Dermis microvascular lymphatic vessel endothelial cell (primary cell): ENCODE measurements around the gene CD44. TPM values are rescaled to one million over a fixed set of nuclear protein-coding genes. Genes with fewer than 3 reads are reported as not detected.

Experiments used
- DNase-seq, 2 donors: peaks; one replicate each; pipeline versions ENCODE4 v3.0.0 to v3.0.0-alpha.2; 2010; ENCODE audit warnings: low read depth in 2 of 2
- total RNA-seq: library from RNA; depleted of rRNA; stranded (reverse); fragments of >200 nt; gene quantifications from 2 replicates; pipeline ENCODE4 v1.2.1, GENCODE V29; 2014

Gene CD44
- total RNA-seq, 1 donor from 2014 or later = 5.0 TPM

DNA sequence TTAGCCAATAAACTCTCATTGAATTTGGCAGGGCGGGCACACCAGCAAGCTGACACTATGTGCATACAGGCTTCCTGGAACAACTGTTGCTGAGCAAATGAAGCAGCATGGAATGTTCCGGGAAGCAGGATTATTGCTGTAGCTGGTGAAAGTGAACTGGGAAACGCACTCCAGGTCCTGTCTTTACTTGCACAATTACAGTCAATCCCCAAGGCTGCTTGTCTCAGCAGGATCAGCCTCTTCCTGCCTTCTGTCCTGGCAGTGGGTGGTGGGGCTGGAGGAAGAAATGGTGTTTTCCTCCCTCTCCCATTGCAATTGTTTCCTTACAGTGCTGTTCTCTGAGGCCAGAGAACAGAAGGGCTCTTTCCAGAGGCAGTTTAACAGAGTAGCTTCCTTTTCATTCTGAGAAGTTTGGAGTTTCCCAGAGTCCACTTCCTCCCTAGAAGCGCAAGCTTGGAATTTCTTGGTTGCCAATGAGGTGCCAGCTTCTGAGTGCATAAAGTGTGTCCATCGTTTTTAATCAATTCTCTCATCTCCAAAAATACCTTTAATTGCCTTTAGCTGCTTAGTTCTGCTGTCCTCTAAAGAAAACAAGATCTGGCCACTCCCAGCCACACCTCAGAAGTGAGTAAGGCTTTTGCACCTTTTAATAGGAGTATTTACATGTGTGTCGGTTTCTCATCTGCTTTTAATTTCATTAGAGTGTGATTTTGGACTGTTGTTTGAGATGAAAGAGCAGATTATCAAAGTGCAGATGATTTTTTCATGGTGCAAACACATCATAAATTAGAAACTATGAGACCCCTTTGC lies 19.9 kb downstream of the CD44 start:
- peak; percentile 40 for DNase-seq

DNA sequence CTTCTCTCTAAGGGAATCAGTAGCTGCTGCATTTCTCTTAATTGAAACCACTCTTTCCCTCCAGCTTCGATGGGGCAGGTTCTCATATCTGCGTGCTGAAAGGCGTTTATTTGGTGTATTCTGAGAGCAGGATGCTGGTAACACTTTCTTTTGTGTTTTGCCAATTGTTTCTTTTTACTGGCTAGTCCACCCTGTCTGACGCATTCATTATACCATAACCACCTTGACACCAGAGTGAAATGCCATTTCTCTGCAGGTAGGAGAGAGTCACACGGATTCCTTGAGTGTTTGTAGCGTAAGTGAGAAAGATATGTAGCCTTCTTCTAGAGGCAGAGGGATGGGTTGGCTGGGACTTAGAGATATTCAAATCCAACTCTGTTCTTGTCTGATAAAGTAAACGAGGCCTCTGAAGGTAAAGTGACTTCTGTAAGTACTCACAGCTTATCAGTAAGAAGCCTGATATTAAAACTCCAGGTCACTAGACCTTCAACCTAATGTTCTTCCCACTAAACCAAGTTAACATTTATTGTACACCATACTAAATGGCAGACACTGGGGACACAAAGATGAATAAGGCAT lies 21.4 kb downstream of the CD44 start:
- DNase-seq = no peak

DNA sequence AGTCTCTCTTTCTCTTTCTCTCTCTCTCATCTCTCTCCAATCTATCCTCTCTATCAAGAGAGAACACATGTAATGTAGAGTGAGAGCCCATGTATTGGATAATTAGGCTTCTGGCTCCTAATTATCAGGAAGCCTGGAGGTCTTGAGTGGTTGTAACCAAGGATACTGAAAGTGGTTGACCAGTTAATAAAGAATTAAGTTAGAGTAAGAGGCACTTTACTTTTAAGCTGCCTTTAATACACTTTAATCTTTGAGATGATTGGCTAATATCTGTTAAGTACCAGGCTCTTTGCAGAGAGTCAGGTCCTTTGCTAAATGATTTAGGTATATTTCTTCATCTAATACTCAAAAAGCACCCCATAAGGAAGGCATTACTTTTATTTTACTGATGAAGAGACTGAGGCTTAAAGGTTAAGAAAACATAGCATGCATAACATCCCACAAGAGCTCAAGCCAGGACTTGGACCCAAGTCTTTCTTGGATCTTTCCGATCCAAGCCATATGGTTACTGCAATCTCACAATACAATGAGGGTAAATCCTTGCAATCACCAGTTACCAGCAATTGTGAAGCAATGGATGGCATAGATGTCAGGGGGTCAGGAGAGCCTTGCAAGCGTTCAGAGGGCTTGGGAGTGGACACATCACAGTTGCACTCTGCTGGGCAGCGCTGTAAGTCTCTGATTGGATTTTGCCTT lies 22.1 kb downstream of the CD44 start:
- no peak for DNase-seq

DNA sequence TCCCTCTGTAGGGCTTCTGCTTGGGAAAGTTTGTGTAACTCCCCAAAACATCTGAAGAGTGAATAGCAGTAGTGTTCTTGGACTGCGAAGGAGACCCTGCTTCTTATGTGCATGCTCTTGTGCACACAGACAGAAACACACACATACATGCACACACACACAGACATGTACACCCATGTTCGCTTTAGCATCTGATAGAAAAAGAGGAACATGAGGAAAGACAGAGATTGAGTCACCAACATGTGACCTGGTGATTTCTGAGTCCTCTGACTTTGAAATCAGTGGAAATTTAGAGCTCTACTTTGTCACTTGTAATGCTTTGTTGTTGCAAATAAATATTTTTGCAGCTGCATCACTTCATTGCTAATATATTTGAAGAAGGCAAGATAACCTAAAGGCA lies 23.8 kb downstream of the CD44 start:
- no peak for DNase-seq

DNA sequence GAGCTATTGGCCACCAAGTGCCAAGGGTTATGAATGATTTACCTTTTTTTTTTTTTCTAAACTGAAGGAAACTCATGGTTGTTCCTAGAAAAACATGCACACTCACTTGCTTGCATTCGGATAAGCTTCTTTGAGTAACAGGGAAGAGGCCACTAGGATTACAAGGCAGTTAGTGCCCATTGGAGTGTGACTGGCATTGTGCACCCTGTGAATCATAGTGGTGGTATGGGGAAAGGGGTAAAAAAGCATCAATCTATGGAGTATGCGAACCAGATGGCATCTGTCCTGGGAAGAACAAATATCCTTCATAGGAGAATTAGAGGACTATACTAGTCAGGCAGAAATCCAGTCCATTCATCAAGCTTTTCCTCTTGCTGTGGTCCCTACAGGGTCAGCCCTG lies 24.2 kb downstream of the CD44 start:
- DNase-seq = no peak

DNA sequence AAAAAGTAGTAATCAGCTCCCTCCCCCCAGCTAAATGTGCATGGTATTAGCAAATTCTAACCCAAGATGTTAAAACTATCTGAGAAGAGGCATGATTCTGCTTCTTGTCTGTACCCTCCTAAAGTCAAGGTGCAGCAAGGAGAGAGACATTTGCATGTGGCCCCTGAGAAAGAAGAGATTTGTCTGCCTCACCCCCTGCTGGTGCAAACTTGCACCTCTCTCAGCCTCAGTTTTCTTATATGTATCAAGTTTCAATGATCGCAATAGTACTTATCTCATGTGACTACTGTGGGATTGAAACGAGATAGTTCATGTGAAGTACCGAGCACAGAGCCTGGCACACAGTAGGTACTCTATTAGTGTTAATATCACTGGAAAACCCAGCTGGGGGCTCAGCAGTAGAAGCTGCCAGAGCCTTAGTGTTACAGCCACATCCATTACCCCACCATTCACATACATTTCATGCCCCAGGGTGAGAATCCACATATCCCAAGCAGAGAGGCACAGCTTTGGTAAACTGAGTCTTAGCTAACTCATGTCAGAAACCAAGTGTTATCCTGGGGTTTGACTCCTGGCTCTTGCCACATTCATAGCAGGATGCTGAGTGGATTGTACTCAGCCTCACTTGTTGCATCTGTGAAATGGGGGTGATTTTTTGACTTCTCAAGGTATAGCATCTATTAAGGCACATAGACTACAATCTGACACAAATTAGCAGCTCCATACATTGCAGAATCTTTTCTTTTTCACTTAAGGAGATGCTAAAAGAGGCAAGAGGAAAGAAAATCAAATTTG lies 24.9 kb downstream of the CD44 start:
- no peak for DNase-seq

DNA sequence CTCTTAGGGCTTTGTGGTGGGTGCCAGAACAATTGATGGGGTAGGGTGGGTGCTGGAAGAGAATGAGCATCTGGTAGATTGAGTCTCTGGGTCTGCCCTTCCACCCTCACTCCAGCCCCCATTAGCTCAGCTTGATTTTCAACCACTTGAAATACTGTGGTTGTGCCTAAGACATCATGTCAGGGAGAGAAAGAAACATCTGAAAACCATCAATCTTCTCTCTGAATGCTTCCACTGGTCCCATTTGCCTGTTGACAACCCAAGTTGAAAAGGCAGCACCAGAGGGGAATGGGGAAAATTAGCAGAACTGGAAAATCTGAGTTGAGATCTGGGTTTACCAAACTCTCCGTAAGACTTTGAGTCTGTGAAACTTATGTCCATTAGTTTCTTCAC lies 26.1 kb downstream of the CD44 start:
- DNase-seq = no peak

DNA sequence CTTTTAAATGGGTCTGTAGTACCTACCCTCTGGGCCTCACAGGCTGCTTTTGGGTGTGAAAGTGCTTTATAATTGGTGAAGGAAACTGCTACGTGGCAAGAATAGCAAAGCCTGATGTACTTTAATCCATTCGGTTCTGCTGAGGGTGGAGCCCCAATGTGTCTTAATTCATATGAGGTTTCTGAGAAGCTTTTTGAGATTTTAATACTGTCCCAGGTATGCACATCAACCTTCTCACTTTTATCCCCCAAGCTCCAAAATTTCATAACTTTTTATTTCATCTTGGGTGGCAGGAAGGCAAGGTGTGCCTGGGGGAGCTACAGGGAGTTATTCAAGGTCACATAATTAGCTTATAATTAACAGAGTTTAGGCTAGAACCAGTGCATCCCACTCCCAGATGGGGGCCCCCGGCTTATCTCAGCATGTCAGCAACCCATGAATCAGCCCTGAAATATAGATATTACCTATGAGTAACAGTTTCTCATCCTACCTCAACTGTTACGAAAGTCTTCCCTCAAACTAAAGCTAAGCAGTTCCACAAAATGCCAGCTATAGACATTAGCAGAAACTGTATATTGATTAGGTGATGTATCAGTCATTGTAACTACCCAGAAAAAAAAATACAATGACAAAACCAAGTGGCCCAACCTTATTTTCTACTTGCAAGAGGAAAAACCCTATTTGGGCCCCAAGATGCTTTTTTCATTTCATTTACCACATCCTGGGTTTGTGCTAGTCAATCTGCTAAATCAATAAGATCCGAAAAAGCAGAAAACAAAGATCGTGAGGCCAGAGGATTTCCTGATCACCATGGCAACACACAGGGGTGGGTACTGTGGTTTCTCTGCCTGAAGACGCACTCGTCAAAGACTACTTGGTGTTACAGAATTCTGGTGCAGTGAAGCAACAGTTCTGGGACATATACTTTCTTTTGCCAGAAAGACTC lies 26.7 kb downstream of the CD44 start:
- DNase-seq = peak in 1 of 2 donors; percentile 59

DNA sequence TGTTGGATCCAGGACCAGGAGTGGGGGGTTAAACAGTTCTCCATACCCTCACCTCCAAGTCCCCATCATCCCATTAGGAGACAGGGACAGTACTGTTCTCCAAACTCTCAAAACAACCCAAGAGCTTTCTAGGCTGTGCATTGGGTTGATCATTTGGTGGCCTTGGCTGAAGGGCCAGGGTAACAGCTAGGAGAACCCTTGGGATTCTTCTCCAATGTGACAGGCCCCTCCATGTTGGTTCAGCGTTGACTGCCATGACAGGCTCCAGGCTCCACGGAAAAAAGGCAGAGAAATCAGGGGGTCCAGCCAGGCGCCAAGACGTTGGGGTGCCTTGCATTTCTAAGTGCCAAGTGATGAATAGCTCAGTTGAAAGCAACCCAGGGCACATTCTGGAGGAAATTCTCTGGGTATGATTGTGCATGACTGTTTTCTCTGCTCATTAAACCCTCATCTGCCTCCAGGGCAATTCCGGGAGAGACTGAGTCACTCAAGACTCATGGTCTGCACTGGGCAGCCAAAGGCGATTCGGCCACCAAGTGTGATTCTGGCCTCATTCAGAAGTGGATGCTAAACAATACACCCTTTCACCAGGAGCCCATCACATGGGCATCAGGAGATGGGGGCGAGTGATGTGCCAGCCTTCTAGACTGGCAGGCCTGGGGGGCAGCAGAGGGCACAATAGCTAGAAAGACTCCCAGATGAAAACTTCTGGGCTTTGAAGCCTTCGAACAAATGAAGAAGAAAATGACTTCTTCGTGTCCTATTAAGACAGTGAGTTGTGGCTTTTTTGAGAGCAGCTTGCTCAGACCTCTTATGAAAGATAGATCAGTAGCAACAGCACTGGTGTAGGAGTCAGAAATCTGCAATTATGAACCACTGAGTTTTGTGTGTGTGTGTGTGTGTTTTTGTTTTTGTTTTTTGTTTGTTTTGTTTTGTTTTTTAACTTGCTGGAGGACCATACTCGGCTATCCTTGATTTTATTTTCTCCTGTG lies 27.7 kb downstream of the CD44 start:
- DNase-seq = peak in 1 of 2 donors; percentile 71

DNA sequence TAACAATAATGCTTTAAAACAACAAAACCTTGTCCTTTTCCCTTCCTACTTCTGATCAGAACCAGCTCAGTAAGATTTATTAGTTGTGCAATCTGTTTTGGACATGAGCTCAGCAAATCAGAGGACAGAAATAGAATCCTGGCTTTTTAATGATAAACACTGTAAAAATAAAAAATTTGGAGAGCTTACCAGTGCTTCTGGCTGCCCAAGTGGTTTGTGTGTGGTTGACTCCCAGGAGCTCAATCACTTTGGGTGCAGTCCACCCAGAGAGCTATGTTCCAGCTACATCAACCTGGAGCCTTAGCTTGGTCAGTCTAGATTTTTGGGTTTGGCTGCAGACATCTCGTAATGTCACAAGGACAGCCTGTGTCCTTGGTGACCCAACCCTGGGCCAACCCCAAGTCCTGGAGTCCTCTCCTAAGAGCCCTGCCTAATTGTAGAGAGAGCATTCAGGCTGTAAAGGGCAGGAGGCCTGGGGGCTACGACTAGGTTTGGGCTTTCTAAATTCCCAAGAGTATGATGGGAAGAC lies 28.5 kb downstream of the CD44 start:
- no peak for DNase-seq

DNA sequence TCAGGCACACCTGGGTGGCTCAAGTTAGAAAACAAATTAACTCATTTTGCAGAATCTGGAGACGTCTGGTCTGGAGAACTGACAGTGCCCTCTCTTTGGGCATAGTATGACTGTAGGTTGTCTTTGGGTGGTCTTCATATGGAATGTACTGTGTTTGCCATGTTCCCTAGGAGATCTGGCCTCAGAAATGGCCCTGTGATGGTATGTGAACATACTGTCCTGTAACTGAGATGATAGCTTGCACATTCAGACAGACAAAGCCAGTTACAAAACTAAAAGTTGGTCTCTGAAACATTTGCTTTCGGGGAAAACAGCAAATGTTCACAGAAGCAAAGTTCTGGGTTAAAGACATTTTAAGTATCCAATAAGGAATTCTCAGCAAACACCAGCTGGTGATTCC lies 29.7 kb downstream of the CD44 start:
- DNase-seq = no peak

DNA sequence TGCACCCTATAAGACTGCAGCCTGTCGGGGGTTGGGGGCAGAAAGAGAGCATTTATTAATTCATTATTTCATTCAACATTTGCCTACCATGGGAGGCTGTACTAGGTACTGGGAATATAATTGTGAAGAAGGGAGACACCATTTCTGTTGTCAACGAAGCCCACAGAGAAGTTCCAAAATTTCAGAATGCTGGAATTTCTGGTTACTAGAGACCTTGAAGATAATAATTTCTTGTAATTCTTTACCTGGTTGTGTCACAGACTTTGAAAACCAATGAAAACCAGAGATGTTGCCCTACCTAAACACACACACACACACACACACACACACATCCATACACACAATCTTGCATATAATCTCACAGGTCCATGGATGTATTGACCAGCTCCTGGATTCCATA lies 30.1 kb downstream of the CD44 start:
- no peak for DNase-seq

DNA sequence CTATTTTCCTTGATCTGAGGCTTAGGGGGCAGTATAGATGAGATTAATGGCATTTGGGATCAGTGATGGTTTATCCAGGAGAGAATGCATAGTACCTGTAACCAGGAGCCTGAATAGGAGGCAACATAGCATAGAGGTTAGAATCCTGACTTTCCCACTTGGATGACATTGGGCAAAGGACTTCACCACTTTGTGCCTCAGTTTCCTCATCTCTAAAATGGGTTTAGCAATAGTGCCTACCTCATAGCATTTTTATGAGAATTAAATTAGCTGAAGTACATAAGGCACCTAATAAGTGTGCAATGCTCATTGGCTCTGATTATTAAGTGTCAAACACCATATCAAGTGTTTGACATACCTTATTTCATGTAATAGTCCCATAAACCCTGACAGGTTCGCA lies 30.8 kb downstream of the CD44 start:
- DNase-seq = no peak

DNA sequence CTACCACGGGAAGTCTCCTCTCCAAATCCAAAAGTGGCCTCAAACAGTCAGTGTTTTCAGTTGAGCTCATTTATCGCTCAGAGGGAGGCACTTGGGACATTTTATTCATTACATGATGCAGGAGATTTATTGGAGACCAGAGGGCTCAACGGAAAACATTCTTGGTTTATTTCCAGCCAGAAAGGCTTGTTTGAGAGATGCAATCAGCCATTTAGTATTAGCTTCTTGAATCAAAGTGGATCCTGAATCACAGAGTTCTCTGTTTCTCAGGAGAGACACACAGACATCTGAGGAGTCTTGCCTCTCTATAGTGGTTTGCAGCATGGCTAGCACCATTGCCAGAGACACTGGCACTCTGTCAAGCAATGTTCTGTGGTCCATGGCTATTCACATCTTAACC lies 31.5 kb downstream of the CD44 start:
- no peak for DNase-seq

DNA sequence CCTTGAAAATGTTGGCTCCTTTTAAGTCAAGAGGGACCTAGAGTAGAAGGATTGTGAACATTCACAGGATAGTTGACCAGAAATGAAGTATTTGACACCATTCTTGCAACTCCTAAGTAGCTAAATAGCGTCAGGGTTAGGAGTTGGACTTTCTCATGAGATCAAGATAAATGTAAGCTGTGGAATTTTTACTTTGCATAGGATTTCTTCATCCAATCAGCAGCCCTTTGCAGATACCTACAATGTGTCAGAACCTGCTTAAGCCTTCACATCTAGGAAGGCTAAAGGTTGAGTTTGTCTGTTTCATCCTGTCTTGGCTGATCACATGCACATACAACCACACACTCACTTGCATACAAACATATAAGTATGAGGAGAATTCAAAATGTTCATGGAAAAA lies 32.3 kb downstream of the CD44 start:
- DNase-seq = no peak

DNA sequence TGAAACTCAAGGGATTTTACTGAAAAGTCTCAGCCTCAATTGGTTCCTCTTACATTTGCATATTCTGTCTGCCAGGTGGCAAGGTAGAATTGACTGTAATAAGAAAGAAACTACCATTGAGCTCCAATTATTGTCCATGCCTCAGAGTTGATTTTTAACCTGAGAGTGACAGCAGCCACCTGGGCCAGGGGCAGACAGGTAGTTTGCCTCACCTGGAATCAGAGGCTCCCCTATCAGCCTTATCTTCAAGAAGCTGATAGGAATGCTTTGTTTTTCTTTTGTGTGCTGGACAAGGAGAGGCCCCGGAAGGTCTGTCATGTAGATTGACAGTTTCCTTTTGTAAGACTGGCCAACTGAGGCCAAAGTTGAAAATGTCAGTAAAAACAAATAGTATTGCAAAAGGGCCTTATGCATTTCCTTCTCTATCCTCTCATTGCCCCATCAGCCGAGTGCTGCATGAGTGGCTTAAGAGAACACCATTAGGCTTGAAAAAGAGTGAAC lies 34.1 kb downstream of the CD44 start:
- DNase-seq = no peak

DNA sequence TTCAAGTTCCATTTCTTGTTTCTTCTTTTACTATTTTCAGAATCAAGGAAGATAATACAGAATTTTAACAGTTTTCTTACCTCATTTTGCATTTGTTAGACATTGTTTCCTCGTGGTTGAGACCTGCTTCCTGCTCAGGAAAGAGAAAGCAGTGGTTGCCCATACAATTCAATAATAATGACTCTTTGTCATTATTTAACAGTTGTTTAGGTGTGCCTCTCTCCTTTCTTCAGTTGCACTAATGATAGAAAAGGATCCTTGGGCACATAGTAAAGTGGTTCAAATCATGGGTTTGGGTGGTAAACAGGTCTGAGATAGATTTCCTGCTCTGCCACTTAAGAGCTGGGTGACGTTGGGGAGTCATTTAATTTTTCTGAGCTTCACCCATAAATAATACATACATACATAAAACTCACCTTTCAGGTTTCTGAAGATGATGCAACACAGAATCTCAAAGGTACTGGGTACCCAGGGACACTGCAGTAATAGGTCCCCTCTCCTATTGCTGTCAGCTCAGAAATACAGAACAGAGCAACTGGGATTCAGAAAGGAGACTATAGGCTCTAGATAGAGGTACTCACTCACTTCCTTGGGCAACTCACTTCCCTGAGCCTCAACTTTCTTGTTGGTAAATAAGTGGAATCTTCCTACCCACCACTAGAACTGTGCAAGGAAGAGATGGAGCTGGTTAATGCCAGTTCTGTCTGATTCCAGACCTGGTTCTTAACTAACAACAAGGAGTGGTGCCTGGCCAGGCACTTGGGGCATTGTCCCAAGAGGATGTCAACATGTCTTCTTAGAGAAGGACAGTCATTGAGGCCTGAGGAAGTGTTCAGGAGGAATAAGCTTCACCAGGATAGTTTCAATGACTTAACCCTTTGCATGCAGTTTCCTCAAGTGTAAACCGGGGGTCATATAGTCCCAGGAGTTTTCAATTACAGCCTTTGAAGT lies 34.9 kb downstream of the CD44 start:
- no peak for DNase-seq

DNA sequence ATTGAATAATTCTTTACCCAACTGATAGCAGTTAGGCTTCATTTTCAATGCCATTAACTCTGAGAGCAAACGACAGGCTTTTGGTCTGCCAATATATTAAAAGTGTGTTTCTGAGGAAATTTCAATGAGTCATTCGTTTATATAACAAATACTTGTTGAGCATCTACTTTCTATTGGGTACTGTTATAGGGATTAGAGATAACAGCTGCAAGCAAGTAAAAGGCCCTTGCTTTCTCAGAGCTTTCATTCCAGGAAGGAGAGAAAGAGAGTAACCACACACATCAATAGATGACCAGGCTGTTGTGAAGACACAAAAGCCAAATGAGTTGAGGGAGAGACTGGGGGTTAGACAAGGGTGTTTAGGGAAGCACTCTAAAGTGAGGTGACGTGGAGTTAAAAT lies 35.7 kb downstream of the CD44 start:
- peak in 1 of 2 donors; percentile 38 for DNase-seq
